GM21723 (cell line): ENCODE results near the gene CTXN1.
"Not testable (repeated sequence)": the region's sequence is repeated elsewhere in the genome, so short reads cannot be mapped to it uniquely, and the experiment has no call there.

Source experiments
- ATAC-seq: cut with Tn5 transposase; IDR thresholded peaks from one replicate; pipeline ENCODE4 v1.9.1; 2021; ENCODE audit warnings: mild to moderate bottlenecking, moderate library complexity; ENCODE audit not compliant: unreplicated experiment

Gene CTXN1

GRCh38 chr19:7947939-7948338, 22.0 kb upstream of the CTXN1 start:
- ATAC-seq = no peak

GRCh38 chr19:7944177-7944761, 18.3 kb upstream of the CTXN1 start:
- peak; percentile 31 for ATAC-seq

- ATAC-seq = peak; percentile 93
Measured at GRCh38 chr19:7943444-7944176, 17.7 kb upstream of the CTXN1 start, which contains the start of gene TIMM44. TIMM44 (minus strand) TSS chr19:7943666; CDS start chr19:7943651, 15 bp downstream.

- no peak for ATAC-seq
Measured at GRCh38 chr19:7942981-7943443, 17.1 kb upstream of the CTXN1 start.

- ATAC-seq = no peak
Measured at GRCh38 chr19:7941895-7942596, 16.1 kb upstream of the CTXN1 start.

GRCh38 chr19:7940841-7941240, 14.9 kb upstream of the CTXN1 start:
- no peak for ATAC-seq

- no peak for ATAC-seq
Measured at GRCh38 chr19:7934766-7935165, 8.8 kb upstream of the CTXN1 start.

- no peak for ATAC-seq
Measured at GRCh38 chr19:7933828-7934725, 8.1 kb upstream of the CTXN1 start.

GRCh38 chr19:7933411-7933810, 7.5 kb upstream of the CTXN1 start:
- no peak for ATAC-seq

GRCh38 chr19:7932930-7933300, 7.0 kb upstream of the CTXN1 start:
- no peak for ATAC-seq

GRCh38 chr19:7932276-7932929, 6.5 kb upstream of the CTXN1 start:
- ATAC-seq = no peak

- ATAC-seq = no peak
Measured at GRCh38 chr19:7931221-7932061, 5.5 kb upstream of the CTXN1 start.

GRCh38 chr19:7930765-7931164, 4.8 kb upstream of the CTXN1 start:
- no peak for ATAC-seq

GRCh38 chr19:7930030-7930429, 4.1 kb upstream of the CTXN1 start:
- not testable (repeated sequence) for ATAC-seq

GRCh38 chr19:7928741-7929701, 3.1 kb upstream of the CTXN1 start:
- no peak for ATAC-seq

- no peak for ATAC-seq
Measured at GRCh38 chr19:7928334-7928706, 2.4 kb upstream of the CTXN1 start.

GRCh38 chr19:7927605-7928333, 1.8 kb upstream of the CTXN1 start:
- no peak for ATAC-seq
